OCI-LY1 (cell line): Measurements from ENCODE around the gene TAAR2.

Source experiments
- H2AFZ ChIP-seq: fragments of 200-600 bp; sonication (generic), shearing (Covaris generic); 2 replicates; pipeline ENCODE4 v1.6.0; 2014; ENCODE audit warnings: antibody characterized with exemption, mild to moderate bottlenecking, low read length
- H3F3A ChIP-seq: fragments of 200-600 bp; sonication (generic), shearing (Covaris generic); 2 replicates; pipeline ENCODE4 v1.6.0; 2014; ENCODE audit warnings: mild to moderate bottlenecking, antibody characterized with exemption, low read length, moderate library complexity; ENCODE audit not compliant: insufficient read depth
- H3K27ac ChIP-seq: fragments of 200-600 bp; sonication (generic); 2 replicates; pipeline ENCODE4 v1.5.1; 2014; ENCODE audit warnings: low read length, mixed run types, mild to moderate bottlenecking, low read depth; ENCODE audit not compliant: poor library complexity, severe bottlenecking
- H3K27me3 ChIP-seq: fragments of 200-600 bp; sonication (generic); 2 replicates; pipeline ENCODE4 v1.6.0; 2014; ENCODE audit warnings: antibody characterized with exemption, mild to moderate bottlenecking, low read length, moderate library complexity; ENCODE audit not compliant: insufficient read depth
- H3K36me3 ChIP-seq: fragments of 200-600 bp; sonication (generic); 2 replicates; pipeline ENCODE4 v1.6.1; 2014; ENCODE audit warnings: mild to moderate bottlenecking, antibody characterized with exemption, low read length, moderate library complexity, mixed read lengths; ENCODE audit not compliant: insufficient read depth
- H3K4me1 ChIP-seq: fragments of 200-600 bp; sonication (generic); 2 replicates; pipeline ENCODE4 v1.5.1; 2014; ENCODE audit warnings: mild to moderate bottlenecking, low read length, moderate library complexity; ENCODE audit not compliant: insufficient read depth, severe bottlenecking
- H3K4me2 ChIP-seq: fragments of 200-600 bp; sonication (generic), shearing (Covaris generic); 2 replicates; pipeline ENCODE4 v1.6.1; 2014; ENCODE audit warnings: low read length
- H3K4me3 ChIP-seq: fragments of 200-600 bp; sonication (generic); 2 replicates; pipeline ENCODE4 v1.5.1; 2014; ENCODE audit warnings: low read length, low read depth, mild to moderate bottlenecking, mixed read lengths; ENCODE audit not compliant: poor library complexity, severe bottlenecking
- H3K79me2 ChIP-seq: fragments of 200-600 bp; shearing (Covaris generic); 2 replicates; pipeline ENCODE4 v1.6.1; 2016; ENCODE audit warnings: mixed run types, low read length, mixed read lengths; ENCODE audit not compliant: insufficient read depth
- H3K9ac ChIP-seq: fragments of 200-600 bp; sonication (generic), shearing (Covaris generic); 2 replicates; pipeline ENCODE4 v1.6.1; 2014; ENCODE audit warnings: mild to moderate bottlenecking, low read length, mixed read lengths
- H3K9me2 ChIP-seq: fragments of 200-600 bp; sonication (generic), shearing (Covaris generic); 2 replicates; pipeline ENCODE4 v1.6.1; 2014; ENCODE audit warnings: low read depth, mild to moderate bottlenecking, low read length, mixed read lengths
- H3K9me3 ChIP-seq: fragments of 200-600 bp; shearing (Covaris generic); 2 replicates; pipeline ENCODE4 v1.6.1; 2014; ENCODE audit warnings: low read length, mixed read lengths
- H4K20me1 ChIP-seq: fragments of 200-600 bp; sonication (generic), shearing (Covaris generic); 2 replicates; pipeline ENCODE4 v1.6.0; 2016; ENCODE audit warnings: mild to moderate bottlenecking, low read length; ENCODE audit not compliant: insufficient read depth
- CTCF ChIP-seq: fragments of 200-600 bp; sonication (generic), shearing (Covaris generic); IDR thresholded peaks from 2 replicates; pipeline ENCODE4 v1.5.1; 2017; ENCODE audit warnings: mild to moderate bottlenecking, antibody characterized with exemption, low read length, moderate library complexity, mixed read lengths
- EZH2 ChIP-seq: fragments of 200-600 bp; sonication (generic), shearing (Covaris generic); IDR thresholded peaks from 2 replicates; pipeline ENCODE4 v1.8.0; 2017; ENCODE audit warnings: borderline replicate concordance, mixed run types, mild to moderate bottlenecking, antibody characterized with exemption, low read length, moderate library complexity, mixed read lengths

Gene TAAR2

GRCh38 chr6:132569170-132569569 lies 54.9 kb downstream of the TAAR2 start:
- Histone ChIP-seq H3K27ac (no peak overlapping the region), H3K79me2 (no peaks in the 10 kb centered on the region), H3K36me3 (no peaks in the 10 kb centered on the region), H2AFZ (no peak overlapping the region), H3K27me3 (no peaks in the 10 kb centered on the region), H4K20me1 (no peaks in the 10 kb centered on the region), H3K4me3 (no peak overlapping the region), H3K4me2 (no peak overlapping the region), H3F3A (no peaks in the 10 kb centered on the region), H3K4me1 (no peaks in the 10 kb centered on the region), H3K9me3 (no peaks in the 10 kb centered on the region), H3K9ac (no peak overlapping the region), H3K9me2 (no peaks in the 10 kb centered on the region)
- no peak for TF ChIP-seq EZH2
- no peak for TF ChIP-seq CTCF

- Histone ChIP-seq H3F3A (no peaks in the 10 kb centered on the region), H3K4me3 (no peak overlapping the region), H3K27me3 (no peaks in the 10 kb centered on the region), H3K9me2 (no peaks in the 10 kb centered on the region), H3K9me3 (no peaks in the 10 kb centered on the region), H3K9ac (no peak overlapping the region), H3K4me2 (no peak overlapping the region), H3K36me3 (no peaks in the 10 kb centered on the region), H3K27ac (no peak overlapping the region), H4K20me1 (no peaks in the 10 kb centered on the region), H3K4me1 (no peaks in the 10 kb centered on the region), H2AFZ (no peak overlapping the region), H3K79me2 (no peaks in the 10 kb centered on the region)
- TF ChIP-seq CTCF (no peak), EZH2 (no peak)
Measured at GRCh38 chr6:132568611-132569010, 55.5 kb downstream of the TAAR2 start.

- Histone ChIP-seq H3K4me2 (no peak overlapping the region), H3K27me3 (no peaks in the 10 kb centered on the region), H3K4me3 (no peak overlapping the region), H3K9me2 (no peaks in the 10 kb centered on the region), H3K27ac (no peak overlapping the region), H4K20me1 (no peaks in the 10 kb centered on the region), H3K9ac (no peak overlapping the region), H3K9me3 (no peaks in the 10 kb centered on the region), H2AFZ (no peak overlapping the region), H3F3A (no peaks in the 10 kb centered on the region), H3K36me3 (no peaks in the 10 kb centered on the region), H3K79me2 (no peaks in the 10 kb centered on the region), H3K4me1 (no peaks in the 10 kb centered on the region)
- TF ChIP-seq CTCF (no peak), EZH2 (no peak)
Measured at GRCh38 chr6:132567566-132567965, 56.5 kb downstream of the TAAR2 start.
